ENCODE measurements around the gene ARMC10. TPM values are rescaled to one million over a fixed set of nuclear protein-coding genes. Genes with fewer than 3 reads are reported as not detected.
A peak's percentile ranks its signal among the peaks of the same experiment; 100 is the strongest.

ARMC10 gene
- total and polyA plus RNA-seq, 9 of the 15 experiments (the other 6 are each of a cell fraction or from before 2014, with no cell fraction given), result 17.0 to 113 (median 72.6) TPM

GRCh38 chr7:103074519-103075336, at the start of gene ARMC10, which contains the start of gene FBXL13 (continued):
- no peak for TF ChIP-seq CREB5 (CRISPR knock-in tag; IDR thresholded peaks at IDR 0.05)
- no peak; the same call in 1 of the 2 replicates for TF ChIP-seq EP300 (IDR thresholded peaks at IDR 0.05; ENCODE audit: low read length)
- TF ChIP-seq TCF3 (CRISPR knock-in tag; IDR thresholded peaks at IDR 0.05), result no peak
- no peak for TF ChIP-seq DEAF1 (CRISPR knock-in tag; IDR thresholded peaks at IDR 0.05)
- TF ChIP-seq CHAMP1 (IDR thresholded peaks at IDR 0.05), result no peak; the same call in 1 of the 2 replicates
- peak; percentile 98; the same call in 1 of the 2 replicates for TF ChIP-seq KAT7 (CRISPR knock-in tag; IDR thresholded peaks at IDR 0.05; ENCODE audit: borderline replicate concordance)
- peak; percentile 35; the same call in 1 of the 2 replicates for TF ChIP-seq NR2C2 (CRISPR knock-in tag; IDR thresholded peaks at IDR 0.05)
- TF ChIP-seq NR2C2 (tag; IDR thresholded peaks at IDR 0.05), result peak; percentile 87
- TF ChIP-seq MGA (IDR thresholded peaks at IDR 0.05), result 0 out of 2 replicates have a peak, but pooled peaks have one; percentile 14

Data from K562 (cell line).